IMR-90 (cell line): ENCODE data around the gene P2RX7.

Experiments
- CTCF ChIP-seq: conservative IDR thresholded peaks from 2 replicates; pipeline ENCODE4 v1.5.1; 2012; ENCODE audit warnings: mild to moderate bottlenecking, low read depth, low read length, improper control_type of control experiment
- MAFK ChIP-seq: IDR thresholded peaks from 2 replicates; pipeline ENCODE4 v1.6.1; 2012; ENCODE audit warnings: low read depth, low read length, improper control_type of control experiment
- POLR2A ChIP-seq: IDR thresholded peaks from 2 replicates; pipeline ENCODE4 v1.6.1; 2012; ENCODE audit warnings: mild to moderate bottlenecking, low read depth, low read length
- RAD21 ChIP-seq: IDR thresholded peaks from 2 replicates; pipeline ENCODE4 v1.6.1; 2012; ENCODE audit warnings: low read length, improper control_type of control experiment
- TF ChIP-seq, protein P1 (sequence below): fragments of 150-350 bp; IDR thresholded peaks from 2 replicates; pipeline ENCODE4 v1.6.1; 2017; ENCODE audit warnings: mild to moderate bottlenecking, antibody characterized with exemption, low read length, low read depth

DNA sequence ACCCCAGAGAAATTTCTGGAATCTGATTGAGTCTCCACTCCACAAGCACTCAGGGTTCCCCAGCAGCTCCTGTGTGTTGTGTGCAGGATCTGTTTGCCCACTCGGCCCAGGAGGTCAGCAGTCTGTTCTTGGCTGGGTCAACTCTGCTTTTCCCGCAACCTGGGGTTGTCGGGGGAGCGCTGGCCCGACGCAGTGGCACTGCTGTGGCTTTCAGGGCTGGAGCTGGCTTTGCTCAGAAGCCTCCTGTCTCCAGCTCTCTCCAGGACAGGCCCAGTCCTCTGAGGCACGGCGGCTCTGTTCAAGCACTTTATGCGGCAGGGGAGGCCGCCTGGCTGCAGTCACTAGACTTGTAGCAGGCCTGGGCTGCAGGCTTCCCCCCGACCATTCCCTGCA, 100.9 kb downstream of the P2RX7 start:
- TF ChIP-seq POLR2A: no peak
- no peak for TF ChIP-seq CTCF
- TF ChIP-seq, protein P1, sequence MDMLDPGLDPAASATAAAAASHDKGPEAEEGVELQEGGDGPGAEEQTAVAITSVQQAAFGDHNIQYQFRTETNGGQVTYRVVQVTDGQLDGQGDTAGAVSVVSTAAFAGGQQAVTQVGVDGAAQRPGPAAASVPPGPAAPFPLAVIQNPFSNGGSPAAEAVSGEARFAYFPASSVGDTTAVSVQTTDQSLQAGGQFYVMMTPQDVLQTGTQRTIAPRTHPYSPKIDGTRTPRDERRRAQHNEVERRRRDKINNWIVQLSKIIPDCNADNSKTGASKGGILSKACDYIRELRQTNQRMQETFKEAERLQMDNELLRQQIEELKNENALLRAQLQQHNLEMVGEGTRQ: no peak
- no peak for TF ChIP-seq RAD21
- no peak for TF ChIP-seq MAFK
